Mesendoderm (in vitro differentiated cells): ENCODE data around the gene MAG.

Experiments
- DNase-seq: peaks from one replicate; pipeline ENCODE4 v3.0.0; 2013
- H2AK5ac ChIP-seq: 2 replicates; pipeline ENCODE4 v1.6.1; 2013; ENCODE audit warnings: low read length, inconsistent platforms
- H2BK120ac ChIP-seq: 2 replicates; pipeline ENCODE4 v1.6.1; 2013; ENCODE audit warnings: low read depth, mild to moderate bottlenecking, low read length, moderate library complexity, mixed read lengths
- H2BK15ac ChIP-seq: replicated peaks from 2 replicates; pipeline ENCODE4 v1.6.1; 2013; ENCODE audit warnings: low read depth, mild to moderate bottlenecking, moderate library complexity
- H2BK5ac ChIP-seq: 2 replicates; pipeline ENCODE4 v1.6.1; 2013; ENCODE audit warnings: low read length, inconsistent platforms
- H3K18ac ChIP-seq: 2 replicates; pipeline ENCODE4 v1.6.1; 2013; ENCODE audit warnings: mild to moderate bottlenecking, low read length, mixed read lengths
- H3K23ac ChIP-seq: one replicate; pipeline ENCODE4 v1.6.1; 2013; ENCODE audit warnings: low read length
- H3K27ac ChIP-seq: 2 replicates; pipeline ENCODE4 v1.5.1; 2013; ENCODE audit warnings: low read depth, mild to moderate bottlenecking, inconsistent platforms, low read length, moderate library complexity
- H3K27me3 ChIP-seq: 2 replicates; pipeline ENCODE4 v1.6.1; 2013; ENCODE audit warnings: low read length, control low read depth, mild to moderate bottlenecking, inconsistent platforms; ENCODE audit not compliant: insufficient read depth, poor library complexity
- H3K36me3 ChIP-seq: 2 replicates; pipeline ENCODE4 v1.6.1; 2013; ENCODE audit warnings: low read length, inconsistent platforms; ENCODE audit not compliant: control insufficient read depth, insufficient read depth
- H3K4ac ChIP-seq: one replicate; pipeline ENCODE4 v1.6.1; 2013; ENCODE audit warnings: low read depth, mild to moderate bottlenecking, low read length, moderate library complexity
- H3K4me1 ChIP-seq: 2 replicates; pipeline ENCODE4 v1.6.1; 2013; ENCODE audit warnings: low read depth, low read length, inconsistent platforms; ENCODE audit not compliant: control insufficient read depth
- H3K4me2 ChIP-seq: 2 replicates; pipeline ENCODE4 v1.6.1; 2013; ENCODE audit warnings: low read length
- H3K4me3 ChIP-seq: 2 replicates; pipeline ENCODE4 v1.5.1; 2013; ENCODE audit warnings: mild to moderate bottlenecking, low read length
- H3K56ac ChIP-seq: one replicate; pipeline ENCODE4 v1.6.1; 2013; ENCODE audit warnings: low read length
- H3K79me1 ChIP-seq: 2 replicates; pipeline ENCODE4 v1.6.1; 2013; ENCODE audit warnings: low read length, inconsistent platforms
- H3K79me2 ChIP-seq: 2 replicates; pipeline ENCODE4 v1.6.1; 2013; ENCODE audit warnings: mild to moderate bottlenecking, low read length; ENCODE audit not compliant: control insufficient read depth, insufficient read depth
- H3K9ac ChIP-seq: 2 replicates; pipeline ENCODE4 v1.6.1; 2013; ENCODE audit warnings: low read length, inconsistent platforms
- H4K5ac ChIP-seq: one replicate; pipeline ENCODE4 v1.6.1; 2013; ENCODE audit warnings: low read length
- H4K8ac ChIP-seq: one replicate; pipeline ENCODE4 v1.6.1; 2013; ENCODE audit warnings: low read depth, mild to moderate bottlenecking, control low read depth, low read length, moderate library complexity
- WGBS: extraction: QIAGEN DNeasy Blood & Tissue Kit; methylation state at CpG from one replicate; pipeline ENCODE4 v1.1.7; 2013; ENCODE audit warnings: low lambda C conversion rate, missing lambda C conversion rate; ENCODE audit not compliant: insufficient coverage; ENCODE audit errors: extremely low coverage; 5-methylcytosine and 5-hydroxymethylcytosine counted together

MAG gene

GRCh38 chr19:35271546-35271945 lies 20.4 kb upstream of the MAG start:
- Histone ChIP-seq H3K79me2 (peaks cover 3% of the 10 kb centered on the region), H4K5ac (no peak overlapping the region), H3K27ac (no peak overlapping the region), H3K27me3 (no peaks in the 10 kb centered on the region), H3K56ac (no peak overlapping the region), H4K8ac (no peak overlapping the region), H3K18ac (no peak overlapping the region), H2BK5ac (no peak overlapping the region), H3K4me3 (no peak overlapping the region), H3K79me1 (peaks cover 9% of the 10 kb centered on the region), H3K9ac (no peak overlapping the region), H3K4me1 (peaks cover 2% of the 10 kb centered on the region), H2BK15ac (no peak overlapping the region), H3K4ac (no peak overlapping the region), H3K23ac (no peak overlapping the region), H2AK5ac (no peak overlapping the region), H3K36me3 (peaks cover 9% of the 10 kb centered on the region), H3K4me2 (no peak overlapping the region), H2BK120ac (no peak overlapping the region)
- no peak for DNase-seq
- WGBS, result no CpG with 5 or more reads among the region's 7 CpGs

GRCh38 chr19:35272122-35272719 lies 19.7 kb upstream of the MAG start:
- no peak overlapping the region for H3K23ac ChIP-seq
- WGBS, result no CpG with 5 or more reads among the region's 16 CpGs
- H3K36me3 ChIP-seq, result peaks cover 9% of the 10 kb centered on the region
- H3K27me3 ChIP-seq, result no peaks in the 10 kb centered on the region
- H3K4me3 ChIP-seq, result no peak overlapping the region
- H2BK5ac ChIP-seq, result no peak overlapping the region
- peaks cover 2% of the 10 kb centered on the region for H3K4me1 ChIP-seq
- H4K5ac ChIP-seq, result no peak overlapping the region
- no peak overlapping the region for H4K8ac ChIP-seq
- H3K56ac ChIP-seq, result no peak overlapping the region
- no peak overlapping the region for H2AK5ac ChIP-seq
- no peak overlapping the region for H3K27ac ChIP-seq
- H3K4ac ChIP-seq, result no peak overlapping the region
- H3K9ac ChIP-seq, result no peak overlapping the region
- H3K79me2 ChIP-seq, result peaks cover 3% of the 10 kb centered on the region
- no peak overlapping the region for H2BK120ac ChIP-seq
- H3K18ac ChIP-seq, result no peak overlapping the region
- no peak overlapping the region for H2BK15ac ChIP-seq
- DNase-seq, result no peak
- peaks cover 9% of the 10 kb centered on the region for H3K79me1 ChIP-seq
- no peak overlapping the region for H3K4me2 ChIP-seq

- H3K79me2 ChIP-seq, result peaks cover 3% of the 10 kb centered on the region
- no peak for DNase-seq
- H3K4me1 ChIP-seq, result peaks cover 2% of the 10 kb centered on the region
- H4K8ac ChIP-seq, result no peak overlapping the region
- no peak overlapping the region for H2BK5ac ChIP-seq
- no peak overlapping the region for H3K56ac ChIP-seq
- H4K5ac ChIP-seq, result no peak overlapping the region
- no peak overlapping the region for H3K23ac ChIP-seq
- H2BK120ac ChIP-seq, result no peak overlapping the region
- no peak overlapping the region for H3K4me2 ChIP-seq
- H3K4me3 ChIP-seq, result no peak overlapping the region
- H2BK15ac ChIP-seq, result no peak overlapping the region
- peaks cover 9% of the 10 kb centered on the region for H3K36me3 ChIP-seq
- H3K27me3 ChIP-seq, result no peaks in the 10 kb centered on the region
- H2AK5ac ChIP-seq, result no peak overlapping the region
- H3K4ac ChIP-seq, result no peak overlapping the region
- no CpG with 5 or more reads among the region's 10 CpGs for WGBS
- H3K27ac ChIP-seq, result no peak overlapping the region
- H3K79me1 ChIP-seq, result peaks cover 9% of the 10 kb centered on the region
- no peak overlapping the region for H3K9ac ChIP-seq
- H3K18ac ChIP-seq, result no peak overlapping the region
These were observed 18.9 kb upstream of the MAG start for GRCh38 chr19:35272954-35273649.

GRCh38 chr19:35273686-35274259 lies 18.2 kb upstream of the MAG start:
- peaks cover 2% of the 10 kb centered on the region for H3K4me1 ChIP-seq
- no peak overlapping the region for H2BK120ac ChIP-seq
- H3K79me1 ChIP-seq, result peaks cover 9% of the 10 kb centered on the region
- no peak overlapping the region for H3K27ac ChIP-seq
- no peak overlapping the region for H3K4me3 ChIP-seq
- no peak for DNase-seq
- no peak overlapping the region for H3K18ac ChIP-seq
- no peak overlapping the region for H2BK15ac ChIP-seq
- no CpG with 5 or more reads among the region's 14 CpGs for WGBS
- no peak overlapping the region for H2AK5ac ChIP-seq
- no peak overlapping the region for H3K56ac ChIP-seq
- no peak overlapping the region for H3K23ac ChIP-seq
- no peak overlapping the region for H3K4me2 ChIP-seq
- H3K36me3 ChIP-seq, result peaks cover 9% of the 10 kb centered on the region
- H3K9ac ChIP-seq, result no peak overlapping the region
- peaks cover 3% of the 10 kb centered on the region for H3K79me2 ChIP-seq
- H4K8ac ChIP-seq, result no peak overlapping the region
- H3K4ac ChIP-seq, result no peak overlapping the region
- H2BK5ac ChIP-seq, result no peak overlapping the region
- H4K5ac ChIP-seq, result no peak overlapping the region
- no peaks in the 10 kb centered on the region for H3K27me3 ChIP-seq

- no CpG with 5 or more reads among the region's 5 CpGs for WGBS
These were observed 17.6 kb upstream of the MAG start for GRCh38 chr19:35274323-35274722.

More at GRCh38 chr19:35274323-35274722, 17.6 kb upstream of the MAG start:
- no peak overlapping the region for H3K4me3 ChIP-seq
- no peak overlapping the region for H3K56ac ChIP-seq
- no peak overlapping the region for H2BK15ac ChIP-seq
- H3K4ac ChIP-seq, result no peak overlapping the region
- H3K27ac ChIP-seq, result no peak overlapping the region
- peaks cover 9% of the 10 kb centered on the region for H3K79me1 ChIP-seq
- peaks cover 2% of the 10 kb centered on the region for H3K4me1 ChIP-seq
- DNase-seq, result no peak
- H4K5ac ChIP-seq, result no peak overlapping the region
- no peak overlapping the region for H3K23ac ChIP-seq
- peaks cover 3% of the 10 kb centered on the region for H3K79me2 ChIP-seq
- H4K8ac ChIP-seq, result no peak overlapping the region
- no peaks in the 10 kb centered on the region for H3K27me3 ChIP-seq
- no peak overlapping the region for H3K4me2 ChIP-seq
- H2AK5ac ChIP-seq, result no peak overlapping the region
- H2BK120ac ChIP-seq, result no peak overlapping the region
- no peak overlapping the region for H2BK5ac ChIP-seq
- peaks cover 9% of the 10 kb centered on the region for H3K36me3 ChIP-seq
- no peak overlapping the region for H3K9ac ChIP-seq
- H3K18ac ChIP-seq, result no peak overlapping the region
